GM23338 (cell line): ENCODE data around the gene TXNDC15. TPM values are rescaled to one million over a fixed set of nuclear protein-coding genes. Genes with fewer than 3 reads are reported as not detected.

Source experiments
- ATAC-seq: fragments of 200-7000 bp; cut with Tn5 transposase; 3 replicates; pipeline ENCODE4 v1.9.1; 2020
- DNase-seq: peaks from one replicate; pipeline ENCODE4 v3.0.0-alpha.2; 2015; ENCODE audit warnings: low spot score
- H2AFZ ChIP-seq: fragments of 200-600 bp; sonication (generic); 2 replicates; pipeline ENCODE4 v1.8.0; 2016; ENCODE audit warnings: antibody characterized with exemption, mild to moderate bottlenecking, moderate library complexity
- H3F3A ChIP-seq: fragments of 200-600 bp; sonication (generic); replicated peaks from 2 replicates; pipeline ENCODE4 v1.8.0; 2017; ENCODE audit warnings: antibody characterized with exemption, mixed run types, low read depth
- H3K27ac ChIP-seq: fragments of 200-600 bp; sonication (generic); 2 replicates; pipeline ENCODE4 v1.6.1; 2016; ENCODE audit warnings: low read depth
- H3K27me3 ChIP-seq: fragments of 200-600 bp; sonication (generic); 2 replicates; pipeline ENCODE4 v1.8.0; 2016; ENCODE audit warnings: mild to moderate bottlenecking, mixed run types, moderate library complexity; ENCODE audit not compliant: insufficient read depth
- H3K36me3 ChIP-seq: fragments of 200-600 bp; sonication (generic); 2 replicates; pipeline ENCODE4 v1.8.0; 2016; ENCODE audit warnings: mild to moderate bottlenecking; ENCODE audit not compliant: insufficient read depth
- H3K4me1 ChIP-seq: fragments of 200-600 bp; sonication (generic); 2 replicates; pipeline ENCODE4 v1.8.0; 2016; ENCODE audit warnings: mild to moderate bottlenecking, moderate library complexity; ENCODE audit not compliant: insufficient read depth
- H3K4me2 ChIP-seq: fragments of 200-600 bp; sonication (generic); 2 replicates; pipeline ENCODE4 v1.7.1; 2017; ENCODE audit warnings: mixed run types
- H3K4me3 ChIP-seq: fragments of 200-600 bp; sonication (generic); 2 replicates; pipeline ENCODE4 v1.6.1; 2016; ENCODE audit warnings: mixed run types
- H3K79me2 ChIP-seq: fragments of 200-600 bp; sonication (generic); replicated peaks from 2 replicates; pipeline ENCODE4 v1.8.0; 2017; ENCODE audit warnings: mild to moderate bottlenecking; ENCODE audit not compliant: insufficient read depth
- H3K9me2 ChIP-seq: fragments of 200-600 bp; sonication (generic); 2 replicates; pipeline ENCODE4 v1.8.0; 2017; ENCODE audit not compliant: insufficient read depth
- H4K20me1 ChIP-seq: fragments of 200-600 bp; sonication (generic); replicated peaks from 2 replicates; pipeline ENCODE4 v1.8.0; 2017; ENCODE audit warnings: mild to moderate bottlenecking; ENCODE audit not compliant: insufficient read depth
- H3K27ac Mint-ChIP-seq: 2 replicates; pipeline ENCODE4 v1.8.0; 2020; ENCODE audit warnings: inconsistent platforms, mild to moderate bottlenecking, moderate library complexity, mixed read lengths
- H3K27me3 Mint-ChIP-seq: 3 replicates; pipeline ENCODE4 v1.8.0; 2022; ENCODE audit warnings: low read depth, mild to moderate bottlenecking, moderate library complexity, mixed read lengths, inconsistent platforms; ENCODE audit not compliant: insufficient read depth, poor library complexity
- H3K36me3 Mint-ChIP-seq: 3 replicates; pipeline ENCODE4 v1.8.0; 2021; ENCODE audit warnings: low read depth, mild to moderate bottlenecking, inconsistent platforms, moderate library complexity, mixed read lengths
- H3K4me1 Mint-ChIP-seq: 3 replicates; pipeline ENCODE4 v1.8.0; 2020; ENCODE audit warnings: mild to moderate bottlenecking, inconsistent platforms, mixed read lengths
- H3K4me3 Mint-ChIP-seq: 3 replicates; pipeline ENCODE4 v1.8.0; 2021; ENCODE audit warnings: moderate library complexity, mild to moderate bottlenecking, inconsistent platforms, mixed read lengths
- H3K9me3 Mint-ChIP-seq: 3 replicates; pipeline ENCODE4 v1.8.0; 2020; ENCODE audit warnings: moderate library complexity, mild to moderate bottlenecking, inconsistent platforms, mixed read lengths
- CREB1 ChIP-seq: fragments of 250-450 bp; sonication (Bioruptor Pico); IDR thresholded peaks from 2 replicates; pipeline ENCODE4 v1.5.0; 2020; ENCODE audit warnings: low read depth, mild to moderate bottlenecking, moderate library complexity
- CTCF ChIP-seq, 2 experiments: fragments of 200-600 bp in 1 of 2; sonication (generic) in 1 of 2; conservative IDR thresholded peaks; 2 replicates each; pipeline versions ENCODE4 v1.5.1 to v1.6.1; 2016 to 2017; ENCODE audit warnings: antibody characterized with exemption in 2 of 2, low read depth in 2 of 2, mild to moderate bottlenecking in 2 of 2, moderate library complexity in 1 of 2
- EZH2phosphoT487 ChIP-seq: fragments of 200-600 bp; sonication (generic); IDR thresholded peaks from one replicate; pipeline ENCODE4 v1.8.1; 2018; ENCODE audit warnings: antibody characterized with exemption; ENCODE audit not compliant: unreplicated experiment
- JUNB ChIP-seq: IDR thresholded peaks from one replicate; pipeline ENCODE4 v1.6.1; 2016; ENCODE audit warnings: antibody characterized with exemption; ENCODE audit not compliant: unreplicated experiment
- NANOG ChIP-seq: IDR thresholded peaks from 2 replicates; pipeline ENCODE4 v1.6.1; 2016; ENCODE audit warnings: antibody characterized with exemption, borderline replicate concordance
- STAT1 ChIP-seq: IDR thresholded peaks from one replicate; pipeline ENCODE4 v1.6.1; 2016; ENCODE audit warnings: antibody characterized with exemption; ENCODE audit not compliant: unreplicated experiment
- ZNF114 ChIP-seq: fragments of 250-450 bp; sonication (Bioruptor Pico); IDR thresholded peaks from 2 replicates; pipeline ENCODE4 v1.5.0; 2020; ENCODE audit warnings: mild to moderate bottlenecking, moderate library complexity
- ZNF331 ChIP-seq: fragments of 250-450 bp; sonication (Bioruptor Pico); IDR thresholded peaks from 2 replicates; pipeline ENCODE4 v1.5.0; 2020; ENCODE audit warnings: low read depth, mild to moderate bottlenecking, moderate library complexity
- microRNA counts: library from miRNA; unstranded; fragments of <30 nt; microRNA quantifications from one replicate; lab custom pipeline; 2017
- microRNA-seq: library from miRNA; unstranded; fragments of <30 nt; microRNA quantifications from one replicate; pipeline ENCODE4, GENCODE V29; 2017
- polyA plus RNA-seq: library from polyadenylated mRNA; unstranded; fragments of >200 nt; fragmentation: Nextera tagmentation; extraction: Ambion mirVana; gene quantifications from 2 replicates; pipeline ENCODE4 v1.2.1, GENCODE V29; 2016
- small RNA-seq: library from RNA; depleted of rRNA; stranded (forward); fragments of <200 nt; gene quantifications from one replicate; pipeline ENCODE3, GENCODE V24; 2014; ENCODE audit warnings: low replicate concordance
- total RNA-seq: library from RNA; depleted of rRNA; stranded (reverse); fragments of >200 nt; shearing (Covaris generic); gene quantifications from 2 replicates; pipeline ENCODE4 v1.2.3, GENCODE V29; 2014; rRNA removed
- TF ChIP-seq, protein P1 (sequence below): IDR thresholded peaks from 2 replicates; pipeline ENCODE4 v1.6.1; 2016; ENCODE audit warnings: antibody characterized with exemption

The TXNDC15 gene
- total and polyA plus RNA-seq, 2 experiments from 2014 or later, result 24.4 to 28.5 TPM

- no peak overlapping the region for H3K4me3 Mint-ChIP-seq
- Histone ChIP-seq H4K20me1 (no peaks in the 10 kb centered on the region), H3K9me2 (no peaks in the 10 kb centered on the region), H3K27me3 (no peaks in the 10 kb centered on the region), H3K4me1 (no peaks in the 10 kb centered on the region), H3K27ac (no peak overlapping the region), H2AFZ (no peak overlapping the region), H3K79me2 (no peaks in the 10 kb centered on the region), H3K4me3 (no peak overlapping the region), H3F3A (no peaks in the 10 kb centered on the region), H3K36me3 (no peaks in the 10 kb centered on the region; the same call in 1 of the 2 replicates), H3K4me2 (no peak overlapping the region)
- H3K27me3 Mint-ChIP-seq, result peaks cover 1% of the 10 kb centered on the region
- TF ChIP-seq NANOG (no peak), ZNF331 (CRISPR knock-in tag) (no peak), STAT1 (no peak), EZH2phosphoT487 (no peak), CTCF (conservative IDR thresholded peaks at IDR 0.05; ENCODE audit: low read depth in 2 of 2) (no peak)
- DNase-seq (no peak), ATAC-seq (no peak)
- H3K9me3 Mint-ChIP-seq, result no peaks in the 10 kb centered on the region; the same call in 2 of the 3 replicates
- no peak overlapping the region for H3K27ac Mint-ChIP-seq
- H3K36me3 Mint-ChIP-seq, result no peaks in the 10 kb centered on the region; the same call in 2 of the 3 replicates
- peaks cover 2% of the 10 kb centered on the region; the same call in 2 of the 3 replicates for H3K4me1 Mint-ChIP-seq
These were observed 74.7 kb downstream of the TXNDC15 start for GRCh38 chr5:134948911-134949310.

DNA sequence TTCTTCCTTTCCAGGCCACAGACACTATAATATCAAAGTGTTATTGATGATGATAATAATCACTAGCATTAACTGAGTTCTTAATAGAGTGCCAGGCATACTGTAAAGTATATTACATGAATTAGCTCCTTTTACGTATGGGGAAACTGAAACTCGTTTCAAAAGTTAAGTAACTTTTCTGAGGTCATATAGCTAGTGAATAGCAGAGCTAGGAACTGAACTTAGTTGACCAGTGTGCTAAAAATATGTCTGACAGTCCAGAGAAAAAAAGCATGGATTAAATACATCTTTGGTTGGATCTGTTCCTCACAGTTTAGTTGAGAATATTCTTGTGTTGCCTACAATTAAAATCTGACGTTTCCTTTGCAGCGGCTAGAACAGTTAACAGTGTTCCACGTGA lies 75.1 kb downstream of the TXNDC15 start:
- H3K9me3 Mint-ChIP-seq, result peaks cover 3% of the 10 kb centered on the region

More for the DNA sequence above, 75.1 kb downstream of the TXNDC15 start:
- Histone ChIP-seq H3K9me2 (no peaks in the 10 kb centered on the region), H3K4me1 (no peaks in the 10 kb centered on the region), H3K27ac (no peak overlapping the region), H3K4me2 (no peak overlapping the region), H3F3A (no peaks in the 10 kb centered on the region), H3K27me3 (no peaks in the 10 kb centered on the region), H3K4me3 (no peak overlapping the region), H3K36me3 (no peaks in the 10 kb centered on the region; the same call in 1 of the 2 replicates), H2AFZ (no peak overlapping the region), H3K79me2 (no peaks in the 10 kb centered on the region), H4K20me1 (no peaks in the 10 kb centered on the region)
- no peak overlapping the region for H3K27ac Mint-ChIP-seq
- ATAC-seq (no peak), DNase-seq (no peak)
- no peak for TF ChIP-seq JUNB
- TF ChIP-seq NANOG, result no peak
- TF ChIP-seq, protein P1, sequence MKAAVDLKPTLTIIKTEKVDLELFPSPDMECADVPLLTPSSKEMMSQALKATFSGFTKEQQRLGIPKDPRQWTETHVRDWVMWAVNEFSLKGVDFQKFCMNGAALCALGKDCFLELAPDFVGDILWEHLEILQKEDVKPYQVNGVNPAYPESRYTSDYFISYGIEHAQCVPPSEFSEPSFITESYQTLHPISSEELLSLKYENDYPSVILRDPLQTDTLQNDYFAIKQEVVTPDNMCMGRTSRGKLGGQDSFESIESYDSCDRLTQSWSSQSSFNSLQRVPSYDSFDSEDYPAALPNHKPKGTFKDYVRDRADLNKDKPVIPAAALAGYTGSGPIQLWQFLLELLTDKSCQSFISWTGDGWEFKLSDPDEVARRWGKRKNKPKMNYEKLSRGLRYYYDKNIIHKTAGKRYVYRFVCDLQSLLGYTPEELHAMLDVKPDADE, result no peak
- TF ChIP-seq EZH2phosphoT487, result no peak
- no peak for TF ChIP-seq CREB1 (CRISPR knock-in tag)
- no peak for TF ChIP-seq ZNF114 (CRISPR knock-in tag)
- peaks cover 2% of the 10 kb centered on the region; the same call in 2 of the 3 replicates for H3K36me3 Mint-ChIP-seq
- no peak overlapping the region for H3K4me3 Mint-ChIP-seq
- peaks cover 1% of the 10 kb centered on the region for H3K27me3 Mint-ChIP-seq
- peaks cover 2% of the 10 kb centered on the region; the same call in 2 of the 3 replicates for H3K4me1 Mint-ChIP-seq

MicroRNAs within 50 kb of the gene (microRNA counts, 767-probe panel; counts per million panel counts)
- microRNA hsa-miR-4461 (lab: Ali Mortazavi, UCI), result not detected

Small RNA genes lying within 50 kb of the gene (microRNA-seq; reads per million reads assigned to microRNA genes)
- not detected for gene MIR4461

Small RNA genes lying within 50 kb of the gene (small RNA-seq; reads per million reads assigned to genes)
- gene MIR4461 (not detected), gene MTND3P25 (not detected), gene MTND4LP30 (not detected)

Other genes with a start within 250 kb of the TXNDC15 start
- 11.9 and 30.3 TPM in 2 replicates for gene SAR1B, start 241.5 kb upstream of the TXNDC15 start, total RNA-seq
- 26.1 and 26.8 TPM in 2 replicates for gene SAR1B, start 241.5 kb upstream of the TXNDC15 start, polyA plus RNA-seq
- gene SEC24A, start 225.6 kb upstream of the TXNDC15 start, total RNA-seq, result 36.5 and 37.4 TPM in 2 replicates
- 8.1 and 9.0 TPM in 2 replicates for gene SEC24A, start 225.6 kb upstream of the TXNDC15 start, polyA plus RNA-seq
- 34.0 and 34.4 TPM in 2 replicates for gene CAMLG, start 135.8 kb upstream of the TXNDC15 start, total RNA-seq
- 75.0 and 85.6 TPM in 2 replicates for gene CAMLG, start 135.8 kb upstream of the TXNDC15 start, polyA plus RNA-seq
- gene DDX46, start 115.6 kb upstream of the TXNDC15 start, total RNA-seq, result 69.0 and 85.6 TPM in 2 replicates
- 78.5 and 91.4 TPM in 2 replicates for gene DDX46, start 115.6 kb upstream of the TXNDC15 start, polyA plus RNA-seq
- 19.0 and 21.1 TPM in 2 replicates for gene C5orf24, start 28.4 kb upstream of the TXNDC15 start, total RNA-seq
- 14.2 and 14.6 TPM in 2 replicates for gene C5orf24, start 28.4 kb upstream of the TXNDC15 start, polyA plus RNA-seq
- gene PCBD2, start 30.8 kb downstream of the TXNDC15 start, total RNA-seq, result 8.3 and 8.7 TPM in 2 replicates
- 16.0 and 18.8 TPM in 2 replicates for gene PCBD2, start 30.8 kb downstream of the TXNDC15 start, polyA plus RNA-seq
- 0.74 TPM in 1 of 2 replicates, not detected in the other for gene CATSPER3, start 93.5 kb downstream of the TXNDC15 start, total RNA-seq
- gene CATSPER3, start 93.5 kb downstream of the TXNDC15 start, polyA plus RNA-seq, result 0.19 and 0.37 TPM in 2 replicates
- gene PITX1, start 159.9 kb downstream of the TXNDC15 start, total RNA-seq, result not detected in 2 replicates
- gene PITX1, start 159.9 kb downstream of the TXNDC15 start, polyA plus RNA-seq, result not detected in 2 replicates